ENCODE results near the gene SMIM30.
A peak's percentile ranks its signal among the peaks of the same experiment; 100 is the strongest.
"Not testable (repeated sequence)": the region's sequence is repeated elsewhere in the genome, so short reads cannot be mapped to it uniquely, and the experiment has no call there.

Gene SMIM30

GRCh38 chr7:113118074-113118959 lies at the start of gene SMIM30:
SMIM30 (minus strand) TSS chr7:113118554; CDS start chr7:113117578, 976 bp downstream.
- DNase-seq: peak; percentile 94

- DNase-seq: not testable (repeated sequence)
These were observed 47.8 kb upstream of the SMIM30 start for GRCh38 chr7:113166176-113166575.

- peak; percentile 0 for DNase-seq
These were observed 42.7 kb upstream of the SMIM30 start for GRCh38 chr7:113161050-113161449.

GRCh38 chr7:113159746-113160339 lies 41.5 kb upstream of the SMIM30 start:
- DNase-seq: peak; percentile 23

- DNase-seq: peak; percentile 42
These were observed 40.4 kb upstream of the SMIM30 start for GRCh38 chr7:113158756-113159155.

- no peak for DNase-seq
These were observed 35.8 kb upstream of the SMIM30 start for GRCh38 chr7:113154117-113154516.

GRCh38 chr7:113144817-113145216 lies 26.5 kb upstream of the SMIM30 start:
- no peak for DNase-seq

- peak; percentile 29 for DNase-seq
These were observed 25.3 kb upstream of the SMIM30 start for GRCh38 chr7:113143486-113144257.

- DNase-seq: peak; percentile 42
These were observed 24.2 kb upstream of the SMIM30 start for GRCh38 chr7:113142385-113143119.

- no peak for DNase-seq
These were observed 23.4 kb upstream of the SMIM30 start for GRCh38 chr7:113141803-113142202.

- no peak for DNase-seq
These were observed 22.6 kb upstream of the SMIM30 start for GRCh38 chr7:113140956-113141355.

GRCh38 chr7:113137241-113137640 lies 18.9 kb upstream of the SMIM30 start:
- DNase-seq: no peak

GRCh38 chr7:113134025-113134424 lies 15.7 kb upstream of the SMIM30 start:
- DNase-seq: no peak

- no peak for DNase-seq
These were observed 13.0 kb upstream of the SMIM30 start for GRCh38 chr7:113131367-113131766.

- DNase-seq: no peak
These were observed 9.7 kb upstream of the SMIM30 start for GRCh38 chr7:113128031-113128430.

- DNase-seq: no peak
These were observed 7.4 kb upstream of the SMIM30 start for GRCh38 chr7:113125728-113126127.

GRCh38 chr7:113122744-113123143 lies 4.4 kb upstream of the SMIM30 start:
- no peak for DNase-seq

- DNase-seq: peak; percentile 13
These were observed 2.3 kb upstream of the SMIM30 start for GRCh38 chr7:113120647-113121046.

- DNase-seq: no peak
These were observed 1.1 kb upstream of the SMIM30 start for GRCh38 chr7:113119429-113119828.

- peak; percentile 50 for DNase-seq
These were observed 980 bp downstream of the SMIM30 start for GRCh38 chr7:113117374-113117774.

GRCh38 chr7:113113912-113114311 lies 4.4 kb downstream of the SMIM30 start:
- DNase-seq: no peak

- DNase-seq: no peak
These were observed 8.6 kb downstream of the SMIM30 start for GRCh38 chr7:113109718-113110117.

GRCh38 chr7:113100121-113100603 lies 18.2 kb downstream of the SMIM30 start:
- DNase-seq: no peak

All from suppressor macrophage treated with lipopolysaccharide for 4 hours (primary cell).